Stomach (tissue), 19 donors: Measurements from ENCODE around the gene USP12. TPM values are rescaled to one million over a fixed set of nuclear protein-coding genes. Genes with fewer than 3 reads are reported as not detected.
"Not testable (repeated sequence)": the region's sequence is repeated elsewhere in the genome, so short reads cannot be mapped to it uniquely, and the experiment has no call there.

Experiments
- DNase-seq, 2 donors: peaks; one replicate each; pipeline versions ENCODE4 v3.0.0 to v3.0.0-alpha.2; 2013 to 2019
- H3K27ac ChIP-seq, 5 donors: fragments of 200-600 bp in 4 of 5; sonication (generic) in 4 of 5; one replicate each; pipeline ENCODE4 v1.5.1; 2013 to 2019; ENCODE audit warnings: mild to moderate bottlenecking in 1 of 5, moderate library complexity in 1 of 5
- H3K27me3 ChIP-seq, 3 donors: fragments of 200-600 bp; sonication (generic); one replicate each; pipeline ENCODE4 v1.5.1; 2017 to 2019; ENCODE audit warnings: mixed run types in 1 of 3
- H3K36me3 ChIP-seq, 4 donors: fragments of 200-600 bp; sonication (generic); 1 replicate in 3 of 4; 2 replicates in 1 of 4; pipeline ENCODE4 v1.5.1; 2016 to 2019
- H3K4me1 ChIP-seq, 4 donors: fragments of 200-600 bp; sonication (generic); one replicate each; pipeline ENCODE4 v1.5.1; 2016 to 2019
- H3K4me3 ChIP-seq, 4 donors: fragments of 200-600 bp; sonication (generic) in 3 of 4; one replicate each; pipeline ENCODE4 v1.5.1; 2016 to 2019; ENCODE audit warnings: mild to moderate bottlenecking in 1 of 4
- H3K9me3 ChIP-seq, 4 donors: fragments of 200-600 bp; sonication (generic); one replicate each; pipeline ENCODE4 v1.5.1; 2016 to 2019
- EP300 ChIP-seq: sonication (generic); formaldehyde crosslinking; IDR thresholded peaks from one replicate; pipeline ENCODE4 v1.6.1; 2017; ENCODE audit warnings: antibody characterized with exemption
- POLR2A ChIP-seq, 4 donors: fragments of 450-650 bp; IDR thresholded peaks; one replicate each; pipeline ENCODE4 v1.6.1; 2016; ENCODE audit warnings: antibody characterized with exemption in 4 of 4, control low read depth in 2 of 4, mild to moderate bottlenecking in 1 of 4, moderate library complexity in 1 of 4
- POLR2AphosphoS5 ChIP-seq, 3 donors: sonication (generic); formaldehyde crosslinking; IDR thresholded peaks; one replicate each; pipeline ENCODE4 v1.6.1; 2016; ENCODE audit warnings: antibody characterized with exemption in 3 of 3
- WGBS, 5 donors: extraction: QIAGEN DNeasy Blood & Tissue Kit in 3 of 5; methylation state at CpG; one replicate each; pipeline versions ENCODE4 v1.1.5 to v1.1.7; 2013 to 2018; 5-methylcytosine and 5-hydroxymethylcytosine counted together
- intact Hi-C: fragments of 100-400 bp; cut with DNase I; formaldehyde crosslinking; loops from one replicate; pipeline ENCODE4 v1.15.1; 2023; ENCODE audit warnings: low total_unique reads
- long read RNA-seq, 10 donors: transcript quantifications; one replicate each; lab custom pipeline, GENCODE V29; 2026
- polyA plus RNA-seq, 3 donors: library from polyadenylated mRNA; stranded (reverse); fragments of 200-250 nt; gene quantifications; one replicate each; pipeline ENCODE4 v1.2.3, GENCODE V29; 2013
- total RNA-seq, 5 donors: library from RNA; depleted of rRNA; stranded (reverse); fragments of >200 nt; gene quantifications; one replicate each; pipeline versions ENCODE4 v1.1.0 to v1.2.3, GENCODE V29; 2014 to 2016
- TF ChIP-seq, protein P1 (sequence below), 7 experiments: fragments of 450-650 bp in 4 of 7; fragments of 200-600 bp in 3 of 7; sonication (generic) in 3 of 7; IDR thresholded peaks; one replicate each; pipeline ENCODE4 v1.5.1; 2016 to 2019; ENCODE audit warnings: antibody characterized with exemption in 7 of 7, control low read depth in 2 of 7, mild to moderate bottlenecking in 1 of 7
- donor health status: healthy with polysubstance abuse.
- donor health status: Bipolar disorder and iron deficiency.
- donor health status: healthy.

Gene USP12, protein sequence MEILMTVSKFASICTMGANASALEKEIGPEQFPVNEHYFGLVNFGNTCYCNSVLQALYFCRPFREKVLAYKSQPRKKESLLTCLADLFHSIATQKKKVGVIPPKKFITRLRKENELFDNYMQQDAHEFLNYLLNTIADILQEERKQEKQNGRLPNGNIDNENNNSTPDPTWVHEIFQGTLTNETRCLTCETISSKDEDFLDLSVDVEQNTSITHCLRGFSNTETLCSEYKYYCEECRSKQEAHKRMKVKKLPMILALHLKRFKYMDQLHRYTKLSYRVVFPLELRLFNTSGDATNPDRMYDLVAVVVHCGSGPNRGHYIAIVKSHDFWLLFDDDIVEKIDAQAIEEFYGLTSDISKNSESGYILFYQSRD
- total RNA-seq (10 to 100 TPM; 19.1 to 59.7 (median 29.2) TPM), polyA plus RNA-seq (10 to 100 TPM in 2 of 3 donors, 1 to 10 TPM in 1; 6.9 to 22.3 (median 14.9) TPM)
- long read RNA-seq, donor 1, full-length matches to known transcripts = 1 of 1 reads
- long read RNA-seq, donor 1, partial matches to known transcripts = 0 of 1 reads
- long read RNA-seq, donor 1, other reads (novel, unspliced or antisense) = 0 of 1 reads
- long read RNA-seq, donor 2, full-length matches to known transcripts = 5 of 5 reads
- long read RNA-seq, donor 2, partial matches to known transcripts = 0 of 5 reads
- long read RNA-seq, donor 2, other reads (novel, unspliced or antisense) = 0 of 5 reads
- long read RNA-seq, donor 3, full-length matches to known transcripts = 6 of 6 reads
- long read RNA-seq, donor 3, partial matches to known transcripts = 0 of 6 reads
- long read RNA-seq, donor 3, other reads (novel, unspliced or antisense) = 0 of 6 reads
- long read RNA-seq, donor 4, full-length matches to known transcripts = 1 of 1 reads
- long read RNA-seq, donor 4, partial matches to known transcripts = 0 of 1 reads
- long read RNA-seq, donor 4, other reads (novel, unspliced or antisense) = 0 of 1 reads
- long read RNA-seq, donor 5, full-length matches to known transcripts = 6 of 6 reads
- long read RNA-seq, donor 5, partial matches to known transcripts = 0 of 6 reads
- long read RNA-seq, donor 5, other reads (novel, unspliced or antisense) = 0 of 6 reads
- long read RNA-seq, donor 6, full-length matches to known transcripts = 6 of 11 reads
- long read RNA-seq, donor 6, partial matches to known transcripts = 5 of 11 reads
- long read RNA-seq, donor 6, other reads (novel, unspliced or antisense) = 0 of 11 reads
- long read RNA-seq, donor 7, full-length matches to known transcripts = 7 of 7 reads
- long read RNA-seq, donor 7, partial matches to known transcripts = 0 of 7 reads
- long read RNA-seq, donor 7, other reads (novel, unspliced or antisense) = 0 of 7 reads
- long read RNA-seq, donor 8, full-length matches to known transcripts = 5 of 5 reads
- long read RNA-seq, donor 8, partial matches to known transcripts = 0 of 5 reads
- long read RNA-seq, donor 8, other reads (novel, unspliced or antisense) = 0 of 5 reads
- long read RNA-seq, donor 9, full-length matches to known transcripts = 1 of 1 reads
- long read RNA-seq, donor 9, partial matches to known transcripts = 0 of 1 reads
- long read RNA-seq, donor 9, other reads (novel, unspliced or antisense) = 0 of 1 reads
- long read RNA-seq, donor 10, full-length matches to known transcripts = 1 of 1 reads
- long read RNA-seq, donor 10, partial matches to known transcripts = 0 of 1 reads
- long read RNA-seq, donor 10, other reads (novel, unspliced or antisense) = 0 of 1 reads

DNA sequence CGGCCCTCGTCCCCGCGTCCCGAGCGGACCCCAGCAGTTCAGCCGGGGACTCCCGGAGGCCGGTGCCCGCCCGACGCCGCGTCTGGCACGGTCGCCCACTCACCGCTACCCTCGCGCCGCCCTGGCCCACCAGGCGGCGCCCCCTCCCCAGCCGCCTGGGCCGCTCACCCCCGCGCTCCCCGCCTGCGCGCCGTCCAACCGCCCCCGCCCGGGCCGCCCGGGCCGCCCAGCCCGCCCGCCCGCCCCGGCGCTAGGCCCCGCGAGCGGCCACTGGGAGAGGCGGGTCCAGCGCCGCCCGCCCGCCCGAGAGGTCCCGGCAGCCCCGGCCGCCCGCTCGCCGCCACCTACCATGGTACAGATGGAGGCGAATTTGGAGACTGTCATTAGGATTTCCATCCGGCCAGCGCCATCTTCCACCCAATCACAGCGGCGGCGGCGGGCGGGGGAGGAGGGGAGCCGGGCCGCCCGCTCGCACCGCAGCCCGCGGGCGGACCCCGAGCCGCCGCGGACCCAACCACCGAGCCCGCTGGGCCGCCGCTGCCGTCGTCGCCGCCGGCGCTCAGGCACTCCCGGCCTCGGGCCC is at the start of gene USP12:
TSS of gene USP12 (minus strand) at position 568 of the 583 bp plus-strand sequence. CDS start at position 396, 172 bp downstream.
- peak in 1 of 2 donors; percentile 81 for DNase-seq
- TF ChIP-seq, protein P1, sequence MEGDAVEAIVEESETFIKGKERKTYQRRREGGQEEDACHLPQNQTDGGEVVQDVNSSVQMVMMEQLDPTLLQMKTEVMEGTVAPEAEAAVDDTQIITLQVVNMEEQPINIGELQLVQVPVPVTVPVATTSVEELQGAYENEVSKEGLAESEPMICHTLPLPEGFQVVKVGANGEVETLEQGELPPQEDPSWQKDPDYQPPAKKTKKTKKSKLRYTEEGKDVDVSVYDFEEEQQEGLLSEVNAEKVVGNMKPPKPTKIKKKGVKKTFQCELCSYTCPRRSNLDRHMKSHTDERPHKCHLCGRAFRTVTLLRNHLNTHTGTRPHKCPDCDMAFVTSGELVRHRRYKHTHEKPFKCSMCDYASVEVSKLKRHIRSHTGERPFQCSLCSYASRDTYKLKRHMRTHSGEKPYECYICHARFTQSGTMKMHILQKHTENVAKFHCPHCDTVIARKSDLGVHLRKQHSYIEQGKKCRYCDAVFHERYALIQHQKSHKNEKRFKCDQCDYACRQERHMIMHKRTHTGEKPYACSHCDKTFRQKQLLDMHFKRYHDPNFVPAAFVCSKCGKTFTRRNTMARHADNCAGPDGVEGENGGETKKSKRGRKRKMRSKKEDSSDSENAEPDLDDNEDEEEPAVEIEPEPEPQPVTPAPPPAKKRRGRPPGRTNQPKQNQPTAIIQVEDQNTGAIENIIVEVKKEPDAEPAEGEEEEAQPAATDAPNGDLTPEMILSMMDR (IDR thresholded peaks at IDR 0.05) = no peak
- no peak for TF ChIP-seq POLR2A (IDR thresholded peaks at IDR 0.05)
- peak in 1 of 3 donors; percentile 42 for TF ChIP-seq POLR2AphosphoS5 (IDR thresholded peaks at IDR 0.05)
- TF ChIP-seq EP300 = no peak
- no peaks in the 10 kb centered on the region for H3K9me3 ChIP-seq
- 0% methylated on average over 2 to 88 of the region's 88 CpGs for WGBS, 5 donors
- peak within 1 kb of the TSS; percentile 73 to 97 (median 92) for H3K4me3 ChIP-seq
- peaks cover 34 to 52% (median 43%) of the 10 kb centered on the region in 4 donors for H3K4me1 ChIP-seq
- H3K27me3 ChIP-seq = no peaks in the 10 kb centered on the region
- H3K27ac ChIP-seq = peak within 1 kb of the TSS; percentile 95 to 99 (median 98)
- intact Hi-C loops = no loop called here
- no peaks in the 10 kb centered on the region for H3K36me3 ChIP-seq

DNA sequence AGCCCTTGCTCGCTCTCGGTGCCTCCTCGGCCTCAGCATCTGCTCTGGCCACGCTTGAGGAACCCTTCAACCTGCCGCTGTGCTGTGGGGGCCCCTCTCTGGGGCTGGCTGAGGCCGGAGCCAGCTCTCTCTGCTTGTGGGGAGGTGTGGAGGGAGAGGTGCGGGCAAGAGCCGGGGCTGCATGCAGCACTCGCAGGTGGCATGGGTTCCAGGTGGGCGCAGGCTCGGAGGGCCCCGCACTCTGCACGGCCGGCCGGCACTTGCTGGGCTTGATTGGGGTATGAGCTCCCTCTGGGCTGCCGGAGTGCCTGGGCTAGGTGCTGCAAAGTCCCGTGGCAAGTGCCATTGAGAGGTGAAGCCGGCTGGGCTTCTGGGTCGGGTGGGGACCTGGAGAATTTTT is 48.0 kb upstream of the USP12 start:
- intact Hi-C loops = no loop called here
- H3K36me3 ChIP-seq = no peaks in the 10 kb centered on the region
- DNase-seq = no peak
- no peak overlapping the region for H3K27ac ChIP-seq
- peaks cover 0 to 4% (median 0%) of the 10 kb centered on the region in 4 donors for H3K9me3 ChIP-seq
- H3K4me3 ChIP-seq = no peak overlapping the region
- no peak for TF ChIP-seq POLR2AphosphoS5 (IDR thresholded peaks at IDR 0.05)
- no peak for TF ChIP-seq EP300
- TF ChIP-seq POLR2A (IDR thresholded peaks at IDR 0.05) = no peak
- TF ChIP-seq, protein P1 (IDR thresholded peaks at IDR 0.05) = no peak
- no peaks in the 10 kb centered on the region for H3K4me1 ChIP-seq
- WGBS, 5 donors = 87 to 92% (median 88%) methylated on average over 14 to 19 of the region's 19 CpGs
- no peaks in the 10 kb centered on the region for H3K27me3 ChIP-seq

DNA sequence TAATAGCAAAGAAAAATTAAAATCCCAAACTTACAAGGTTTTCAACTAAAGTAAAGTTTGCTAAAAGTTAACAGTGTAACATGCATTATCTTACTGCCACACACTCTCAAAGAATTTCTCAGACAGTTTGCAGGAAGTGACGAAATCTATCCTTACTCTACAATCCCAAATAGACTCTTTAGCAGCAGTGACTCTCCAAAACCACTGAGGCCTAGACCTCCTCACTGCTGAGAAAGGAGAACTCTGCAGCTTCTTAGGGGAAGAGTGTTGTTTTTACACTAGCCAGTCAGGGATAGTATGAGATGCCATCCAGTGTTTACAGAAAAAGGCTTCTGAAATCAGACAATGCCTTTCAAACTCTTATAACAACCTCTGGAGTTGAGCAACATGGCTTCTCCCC is 47.2 kb upstream of the USP12 start:
- H3K4me3 ChIP-seq, H3K27me3 ChIP-seq, DNase-seq, intact Hi-C loops, H3K4me1 ChIP-seq, H3K9me3 ChIP-seq, H3K27ac ChIP-seq, H3K36me3 ChIP-seq: not testable (repeated sequence)
- 71 to 89% (median 75%) methylated on average over 1 of the region's 1 CpG for WGBS, 5 donors

DNA sequence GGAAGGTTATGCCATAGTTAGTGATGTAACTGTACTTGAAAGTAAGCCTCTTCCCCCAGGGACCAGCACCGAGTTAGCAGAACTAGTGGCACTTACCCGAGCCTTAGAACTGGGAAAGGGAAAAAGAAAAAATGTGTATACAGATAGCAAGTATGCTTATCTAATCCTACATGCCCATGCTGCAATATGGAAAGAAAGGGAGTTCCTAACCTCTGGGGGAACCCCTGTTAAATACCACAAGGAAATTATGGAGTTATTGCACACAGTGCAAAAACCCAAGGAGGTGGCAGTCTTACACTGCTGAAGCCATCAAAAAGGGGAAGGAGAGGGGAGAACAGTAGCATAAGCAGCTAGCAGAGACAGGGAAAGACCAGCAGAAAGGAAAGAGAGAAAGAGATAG is 46.2 kb upstream of the USP12 start:
- H3K27me3 ChIP-seq, H3K9me3 ChIP-seq, H3K4me3 ChIP-seq, H3K4me1 ChIP-seq, H3K36me3 ChIP-seq, DNase-seq, intact Hi-C loops, H3K27ac ChIP-seq: not testable (repeated sequence)
- WGBS, 5 donors = 23 to 66% (median 43%) methylated on average over 2 of the region's 2 CpGs

DNA sequence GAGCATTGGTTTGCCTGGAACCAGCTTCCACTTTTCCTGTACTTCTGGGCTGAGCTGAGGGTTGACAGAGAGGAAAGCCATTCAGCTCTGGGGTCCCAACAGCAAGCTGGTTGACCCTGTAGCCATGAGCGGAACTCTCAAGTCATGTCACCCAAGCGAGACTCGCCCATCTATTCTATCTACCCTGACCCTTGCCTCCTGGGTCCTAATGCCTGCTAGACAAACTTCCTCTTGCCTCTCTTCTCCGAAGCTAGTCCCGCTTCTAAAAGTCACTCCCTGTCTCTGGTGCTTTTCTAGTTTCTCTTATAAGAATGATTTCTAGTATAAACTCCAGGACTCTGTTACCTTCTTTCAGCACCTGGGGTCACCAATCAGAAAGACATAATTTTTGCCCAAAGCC is 41.8 kb upstream of the USP12 start:
- intact Hi-C loops, H3K36me3 ChIP-seq, DNase-seq, H3K4me3 ChIP-seq, H3K4me1 ChIP-seq, H3K27ac ChIP-seq, H3K9me3 ChIP-seq, H3K27me3 ChIP-seq: not testable (repeated sequence)
- WGBS, 5 donors = 85 to 99% (median 96%) methylated on average over 5 of the region's 5 CpGs
